ENCODE results near the gene MCAT. TPM values are rescaled to one million over a fixed set of nuclear protein-coding genes. Genes with fewer than 3 reads are reported as not detected.

MCAT gene
- polyA plus RNA-seq (2013, experiment 1 of 2; ENCODE audit: insufficient read length) = 11.4 TPM
- polyA plus RNA-seq (2013, experiment 2 of 2; ENCODE audit: insufficient read length) = 9.0 TPM

GRCh38 chr22:43142880-43143562 is at the start of gene MCAT:
MCAT (minus strand) TSS chr22:43143398; CDS start chr22:43143348, 50 bp downstream.
- peak; percentile 79 for DNase-seq

- no peak for DNase-seq
Observed at GRCh38 chr22:43191831-43192230, 48.6 kb upstream of the MCAT start.

GRCh38 chr22:43188829-43189545 is 45.8 kb upstream of the MCAT start:
- no peak for DNase-seq

GRCh38 chr22:43187171-43188099 is 44.2 kb upstream of the MCAT start:
- peak; percentile 92 for DNase-seq

GRCh38 chr22:43186272-43187170 is 43.3 kb upstream of the MCAT start, which contains the start of gene TTLL12:
TTLL12 (minus strand) TSS chr22:43187134; CDS start chr22:43187069, 65 bp downstream.
- DNase-seq = peak; percentile 60

GRCh38 chr22:43185860-43186261 is 42.7 kb upstream of the MCAT start:
- DNase-seq = peak; percentile 41

GRCh38 chr22:43183496-43184277 is 40.5 kb upstream of the MCAT start:
- peak; percentile 24 for DNase-seq

GRCh38 chr22:43182726-43183125 is 39.5 kb upstream of the MCAT start:
- no peak for DNase-seq

GRCh38 chr22:43182118-43182517 is 38.9 kb upstream of the MCAT start:
- DNase-seq = no peak

- no peak for DNase-seq
Observed at GRCh38 chr22:43181321-43182076, 38.3 kb upstream of the MCAT start.

- no peak for DNase-seq
Observed at GRCh38 chr22:43180670-43181069, 37.5 kb upstream of the MCAT start.

- DNase-seq = no peak
Observed at GRCh38 chr22:43179911-43180195, 36.7 kb upstream of the MCAT start.

GRCh38 chr22:43179146-43179910 is 36.1 kb upstream of the MCAT start:
- DNase-seq = no peak

- DNase-seq = no peak
Observed at GRCh38 chr22:43177479-43177878, 34.3 kb upstream of the MCAT start.

- DNase-seq = no peak
Observed at GRCh38 chr22:43176090-43176489, 32.9 kb upstream of the MCAT start.

- DNase-seq = no peak
Observed at GRCh38 chr22:43174941-43175531, 31.8 kb upstream of the MCAT start.

GRCh38 chr22:43173976-43174720 is 30.9 kb upstream of the MCAT start:
- no peak for DNase-seq

- no peak for DNase-seq
Observed at GRCh38 chr22:43173566-43173965, 30.4 kb upstream of the MCAT start.

Data from fibroblast of skin of back (primary cell).